Cortex of kidney (tissue), 1 donor: ENCODE data around the gene CFAP45.

Experiments used
- DNase-seq: peaks from one replicate; lab custom pipeline; 2025; lab: John Stamatoyannopoulos, UW

CFAP45 gene

GRCh38 chr1:159877695-159878444 lies 22.1 kb downstream of the CFAP45 start:
- DNase-seq, result no peak

- no peak for DNase-seq
These were observed 26.3 kb downstream of the CFAP45 start for GRCh38 chr1:159873530-159874143.

GRCh38 chr1:159872891-159873290 lies 27.1 kb downstream of the CFAP45 start:
- DNase-seq, result no peak

- DNase-seq, result no peak
These were observed 29.3 kb downstream of the CFAP45 start for GRCh38 chr1:159870704-159871103.

GRCh38 chr1:159869607-159870006 lies 30.4 kb downstream of the CFAP45 start:
- no peak for DNase-seq

- DNase-seq, result no peak
These were observed 30.8 kb downstream of the CFAP45 start for GRCh38 chr1:159869173-159869572.

GRCh38 chr1:159868766-159869165 lies 31.2 kb downstream of the CFAP45 start:
- DNase-seq, result no peak

- no peak for DNase-seq
These were observed 32.3 kb downstream of the CFAP45 start for GRCh38 chr1:159867664-159868026.

GRCh38 chr1:159866905-159867663 lies 32.9 kb downstream of the CFAP45 start:
- no peak for DNase-seq

- no peak for DNase-seq
These were observed 33.9 kb downstream of the CFAP45 start for GRCh38 chr1:159866066-159866465.

- DNase-seq, result no peak
These were observed 35.7 kb downstream of the CFAP45 start for GRCh38 chr1:159864262-159864661.

- no peak for DNase-seq
These were observed 37.4 kb downstream of the CFAP45 start, which contains the start of gene VSIG8 for GRCh38 chr1:159862557-159862956. VSIG8 (minus strand) TSS chr1:159862657; CDS start chr1:159862521, 136 bp downstream.

GRCh38 chr1:159862031-159862430 lies 37.9 kb downstream of the CFAP45 start:
- no peak for DNase-seq

GRCh38 chr1:159861218-159861617 lies 38.7 kb downstream of the CFAP45 start:
- DNase-seq, result no peak

GRCh38 chr1:159860456-159860855 lies 39.5 kb downstream of the CFAP45 start:
- DNase-seq, result no peak

GRCh38 chr1:159859767-159860322 lies 40.1 kb downstream of the CFAP45 start:
- no peak for DNase-seq

GRCh38 chr1:159857889-159858288 lies 42.1 kb downstream of the CFAP45 start:
- no peak for DNase-seq

- no peak for DNase-seq
These were observed 43.4 kb downstream of the CFAP45 start for GRCh38 chr1:159856576-159856975.

GRCh38 chr1:159855709-159856108 lies 44.3 kb downstream of the CFAP45 start:
- no peak for DNase-seq

- peak; percentile 18 for DNase-seq
These were observed 45.2 kb downstream of the CFAP45 start for GRCh38 chr1:159854693-159855192.

GRCh38 chr1:159854116-159854692 lies 45.8 kb downstream of the CFAP45 start:
- peak; percentile 9 for DNase-seq
